BJ (cell line): Measurements from ENCODE around the gene SPAST. TPM values are rescaled to one million over a fixed set of nuclear protein-coding genes. Genes with fewer than 3 reads are reported as not detected.
"Not testable (repeated sequence)": the region's sequence is repeated elsewhere in the genome, so short reads cannot be mapped to it uniquely, and the experiment has no call there.

Experiments
- CTCF ChIA-PET: fragments of 350-600 bp; formaldehyde crosslinking; extraction: SDS; loops from one replicate; lab custom pipeline; 2021; ENCODE audit warnings: antibody characterized with exemption, inconsistent platforms; lab: Yijun Ruan, JAX
- POLR2A ChIA-PET: fragments of 300-600 bp; sonication (Branson Sonifier 250); formaldehyde crosslinking; extraction: SDS; loops from one replicate; lab custom pipeline; 2021; ENCODE audit warnings: antibody characterized with exemption; lab: Charles Lee
- DNase-seq: peaks from one replicate; pipeline ENCODE4 v3.0.0-alpha.2; 2011; ENCODE audit warnings: low read depth
- H3K27me3 ChIP-seq: 2 replicates; pipeline ENCODE4 v1.6.0; 2011; ENCODE audit warnings: low read length; ENCODE audit not compliant: control insufficient read depth, insufficient read depth
- H3K36me3 ChIP-seq: 2 replicates; pipeline ENCODE4 v1.5.1; 2011; ENCODE audit warnings: low read length; ENCODE audit not compliant: control insufficient read depth, insufficient read depth
- H3K4me3 ChIP-seq: 2 replicates; pipeline ENCODE4 v1.5.1; 2011; ENCODE audit warnings: low read depth, mild to moderate bottlenecking, control low read depth, low read length
- CTCF ChIP-seq: IDR thresholded peaks from 2 replicates; pipeline ENCODE4 v1.5.1; 2011; ENCODE audit warnings: low read depth, mild to moderate bottlenecking, control low read depth, inconsistent platforms, low read length, moderate library complexity; ENCODE audit not compliant: insufficient read depth
- polyA plus RNA-seq: library from polyadenylated mRNA; depleted of rRNA; stranded (reverse); fragments of >200 nt; gene quantifications from 2 replicates; pipeline ENCODE4 v1.2.3, GENCODE V29; 2011; rRNA removed

Gene SPAST
- polyA plus RNA-seq, 1 experiment = 4.5 TPM

DNA sequence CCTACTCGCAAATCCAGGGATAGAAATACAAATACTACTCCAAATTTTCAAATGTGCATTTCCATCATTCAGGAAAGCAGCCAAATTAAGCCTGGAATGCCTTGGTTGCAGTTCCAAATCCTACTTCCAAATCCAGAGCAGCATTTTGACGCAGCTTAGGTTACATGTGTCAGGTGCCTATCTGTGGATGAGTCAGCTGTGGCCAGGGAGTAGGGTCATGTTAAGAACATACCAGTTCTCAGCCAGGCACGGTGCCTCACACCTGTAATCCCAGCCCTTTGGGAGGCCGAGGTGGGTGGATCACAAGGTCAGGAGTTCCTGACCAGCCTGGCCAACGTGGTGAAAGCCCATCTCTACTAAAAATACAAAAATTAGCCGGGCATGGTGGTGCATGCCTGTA lies 119.3 kb downstream of the SPAST start:
- no peak for DNase-seq
- CTCF ChIA-PET = no interaction called here

GRCh38 chr2:32189011-32189410 lies 125.7 kb downstream of the SPAST start:
- ChIA-PET POLR2A (no interaction called here), CTCF (interaction anchor here (1.0 kb wide), 1 partner anchor 13 kb away, joined by 4 read pairs; no protein-coding TSS in a partner anchor)
- no peak for DNase-seq
- TF ChIP-seq CTCF = no peak
- Histone ChIP-seq H3K4me3 (no peak overlapping the region), H3K36me3 (peaks cover 2% of the 10 kb centered on the region; the same call in 1 of the 2 replicates), H3K27me3 (no peaks in the 10 kb centered on the region)

More for the DNA sequence above, 119.3 kb downstream of the SPAST start:
- Histone ChIP-seq H3K27me3 (no peaks in the 10 kb centered on the region), H3K4me3 (no peak overlapping the region), H3K36me3 (peaks cover 6% of the 10 kb centered on the region)
- POLR2A ChIA-PET = no interaction called here
- TF ChIP-seq CTCF = no peak

DNA sequence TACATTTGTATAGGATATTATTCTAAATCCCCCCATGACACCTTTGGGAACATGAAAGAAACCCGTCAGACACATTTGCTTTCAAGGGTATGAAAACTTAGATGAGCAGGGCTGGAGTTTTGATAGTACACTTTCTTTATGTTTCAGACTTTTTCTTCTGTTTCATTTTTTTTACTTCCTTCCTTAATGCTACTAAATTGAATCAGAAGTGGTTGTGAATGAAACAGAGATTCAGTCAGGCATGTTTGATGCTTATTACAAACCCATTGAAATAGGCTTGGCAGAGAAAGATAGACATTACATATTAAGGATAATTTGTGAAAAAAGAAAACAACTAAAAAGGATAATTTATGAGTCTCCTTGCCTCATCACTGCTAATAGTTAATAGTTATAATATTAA lies 129.1 kb downstream of the SPAST start:
- H3K36me3 ChIP-seq = no peaks in the 10 kb centered on the region; the same call in 1 of the 2 replicates
- CTCF ChIA-PET = interaction anchor here (0.7 kb wide), 1 partner anchor 9 kb away, joined by 3 read pairs; no protein-coding TSS in a partner anchor
- no peak overlapping the region for H3K4me3 ChIP-seq
- no peak for DNase-seq
- no peaks in the 10 kb centered on the region for H3K27me3 ChIP-seq
- POLR2A ChIA-PET = no interaction called here
- TF ChIP-seq CTCF = no peak

- CTCF ChIA-PET = no interaction called here
- TF ChIP-seq CTCF = no peak
- H3K4me3 ChIP-seq = no peak overlapping the region
- POLR2A ChIA-PET = no interaction called here
- H3K27me3 ChIP-seq = no peaks in the 10 kb centered on the region
- DNase-seq = no peak
- no peaks in the 10 kb centered on the region; the same call in 1 of the 2 replicates for H3K36me3 ChIP-seq
Measured at GRCh38 chr2:32200814-32201213, 137.5 kb downstream of the SPAST start.

DNA sequence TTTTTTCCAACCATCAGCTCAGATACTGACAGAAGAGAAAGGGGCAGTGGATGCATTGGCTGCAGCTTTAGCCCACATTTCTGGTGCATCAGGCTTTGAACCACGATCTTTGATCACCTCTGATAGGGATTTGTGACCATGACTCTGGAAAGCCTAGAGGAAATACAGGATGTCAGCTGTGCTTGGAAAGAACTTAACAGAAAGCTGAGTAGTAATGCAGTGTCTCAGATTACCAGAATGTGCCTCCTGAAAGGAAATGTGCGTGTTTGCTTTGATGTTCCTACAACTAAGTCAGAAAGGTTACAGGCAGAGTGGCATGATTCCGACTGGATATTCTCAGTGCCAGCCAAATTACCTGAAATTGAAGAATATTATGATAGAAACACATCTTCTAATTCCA lies 140.1 kb downstream of the SPAST start:
- H3K36me3 ChIP-seq, DNase-seq, H3K27me3 ChIP-seq, H3K4me3 ChIP-seq, CTCF ChIA-PET, POLR2A ChIA-PET: not testable (repeated sequence)

Other genes starting within 250 kb of the SPAST start
- gene MEMO1, start 52.5 kb upstream of the SPAST start, polyA plus RNA-seq = 42.0 and 47.8 TPM in 2 replicates
- 35.3 and 66.1 TPM in 2 replicates for gene DPY30, start 23.8 kb upstream of the SPAST start, polyA plus RNA-seq
- gene SLC30A6, start 102.3 kb downstream of the SPAST start, polyA plus RNA-seq = 14.1 and 27.8 TPM in 2 replicates
- gene NLRC4, start 201.3 kb downstream of the SPAST start, polyA plus RNA-seq = not detected in 2 replicates
- gene YIPF4, start 214.3 kb downstream of the SPAST start, polyA plus RNA-seq = 5.3 and 15.6 TPM in 2 replicates